Measurements from ENCODE around the gene MARCHF3.
"Not testable (repeated sequence)": the region's sequence is repeated elsewhere in the genome, so short reads cannot be mapped to it uniquely, and the experiment has no call there.

MARCHF3 gene

GRCh38 chr5:126839407-126839806 lies 191.0 kb downstream of the MARCHF3 start:
- DNase-seq: not testable (repeated sequence)

GRCh38 chr5:126837906-126838539 lies 192.3 kb downstream of the MARCHF3 start:
- no peak for DNase-seq

GRCh38 chr5:126837242-126837641 lies 193.1 kb downstream of the MARCHF3 start:
- DNase-seq: no peak

- no peak for DNase-seq
These were observed 193.6 kb downstream of the MARCHF3 start for GRCh38 chr5:126836778-126837177.

GRCh38 chr5:126831156-126831555 lies 199.2 kb downstream of the MARCHF3 start:
- DNase-seq: no peak

GRCh38 chr5:126830061-126830460 lies 200.3 kb downstream of the MARCHF3 start:
- DNase-seq: no peak

- DNase-seq: no peak
These were observed 201.3 kb downstream of the MARCHF3 start for GRCh38 chr5:126829098-126829497.

GRCh38 chr5:126826619-126827215 lies 203.6 kb downstream of the MARCHF3 start:
- DNase-seq: no peak

- DNase-seq: no peak
These were observed 211.1 kb downstream of the MARCHF3 start for GRCh38 chr5:126819253-126819652.

- no peak for DNase-seq
These were observed 211.6 kb downstream of the MARCHF3 start for GRCh38 chr5:126818736-126819135.
